Thymus (tissue), 11 donors: Measurements from ENCODE around the gene NNT. TPM values are rescaled to one million over a fixed set of nuclear protein-coding genes. Genes with fewer than 3 reads are reported as not detected.

Source experiments
- DNase-seq, 9 donors: peaks; one replicate each; pipeline ENCODE4 v3.0.0-alpha.2; 2013; ENCODE audit warnings: low spot score in 9 of 9, low read depth in 6 of 9, missing footprints in 1 of 9
- H3K27ac ChIP-seq, 2 donors: one replicate each; pipeline ENCODE4 v1.5.1; 2013; ENCODE audit warnings: control low read depth in 1 of 2, low read depth in 1 of 2, low read length in 1 of 2, mild to moderate bottlenecking in 1 of 2, moderate library complexity in 1 of 2
- H3K27me3 ChIP-seq, 2 donors: one replicate each; pipeline ENCODE4 v1.5.1; 2013; ENCODE audit warnings: low read length in 1 of 2; ENCODE audit not compliant: control insufficient read depth in 2 of 2, insufficient read depth in 1 of 2
- H3K36me3 ChIP-seq, 2 donors: one replicate each; pipeline ENCODE4 v1.5.1; 2013; ENCODE audit warnings: low read length in 1 of 2, mild to moderate bottlenecking in 1 of 2, moderate library complexity in 1 of 2; ENCODE audit not compliant: control insufficient read depth in 2 of 2, insufficient read depth in 2 of 2
- H3K4me1 ChIP-seq, 2 donors: one replicate each; pipeline ENCODE4 v1.5.1; 2013; ENCODE audit warnings: low read length in 2 of 2; ENCODE audit not compliant: control insufficient read depth in 2 of 2, insufficient read depth in 2 of 2
- H3K4me3 ChIP-seq, 2 donors: one replicate each; pipeline ENCODE4 v1.5.1; 2013; ENCODE audit warnings: low read length in 2 of 2, control low read depth in 1 of 2, mild to moderate bottlenecking in 1 of 2
- H3K9me3 ChIP-seq, 2 donors: one replicate each; pipeline ENCODE4 v1.5.1; 2013; ENCODE audit warnings: low read length in 1 of 2, mild to moderate bottlenecking in 1 of 2; ENCODE audit not compliant: control insufficient read depth in 2 of 2, insufficient read depth in 1 of 2
- WGBS: extraction: QIAGEN DNeasy Blood & Tissue Kit; methylation state at CpG from one replicate; pipeline ENCODE4 v1.1.7; 2013; 5-methylcytosine and 5-hydroxymethylcytosine counted together
- polyA plus RNA-seq: library from polyadenylated mRNA; stranded (reverse); fragments of 200-250 nt; gene quantifications from one replicate; pipeline ENCODE4 v1.2.3, GENCODE V29; 2013
- total RNA-seq: library from RNA; stranded (reverse); fragments of 120-200 nt; gene quantifications from one replicate; pipeline ENCODE4 v1.2.4, GENCODE V29; 2013
- donor health status: healthy.

Gene NNT
- total and polyA plus RNA-seq, 2 donors = 30.8 to 49.2 TPM

DNA sequence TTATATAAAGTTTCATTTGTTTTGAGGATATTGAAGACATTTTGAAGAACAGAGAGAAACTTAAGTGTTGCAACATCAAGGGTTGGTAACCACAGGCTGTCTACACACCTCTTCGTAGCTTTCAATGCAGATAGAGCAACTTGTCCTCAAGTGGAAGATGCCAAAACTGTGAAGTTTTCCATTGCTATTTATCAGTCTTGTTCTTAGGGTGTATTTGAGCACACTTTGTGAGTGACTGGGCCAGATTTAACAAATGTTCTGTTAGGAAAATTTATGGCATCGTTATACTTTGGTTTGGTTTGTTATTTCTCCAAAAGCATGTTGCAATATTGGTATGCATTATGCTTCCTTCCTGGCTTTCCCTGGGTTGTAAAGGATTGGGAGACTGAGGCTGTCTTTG, 31.6 kb downstream of the NNT start:
- H3K27ac ChIP-seq = no peak overlapping the region
- peaks cover 13 to 27% of the 10 kb centered on the region in 2 donors for H3K36me3 ChIP-seq
- H3K9me3 ChIP-seq = no peaks in the 10 kb centered on the region
- H3K4me3 ChIP-seq = no peak overlapping the region
- H3K4me1 ChIP-seq = no peaks in the 10 kb centered on the region
- H3K27me3 ChIP-seq = no peaks in the 10 kb centered on the region
- no peak for DNase-seq
- WGBS = 91% methylated on average over 2 of the region's 2 CpGs

DNA sequence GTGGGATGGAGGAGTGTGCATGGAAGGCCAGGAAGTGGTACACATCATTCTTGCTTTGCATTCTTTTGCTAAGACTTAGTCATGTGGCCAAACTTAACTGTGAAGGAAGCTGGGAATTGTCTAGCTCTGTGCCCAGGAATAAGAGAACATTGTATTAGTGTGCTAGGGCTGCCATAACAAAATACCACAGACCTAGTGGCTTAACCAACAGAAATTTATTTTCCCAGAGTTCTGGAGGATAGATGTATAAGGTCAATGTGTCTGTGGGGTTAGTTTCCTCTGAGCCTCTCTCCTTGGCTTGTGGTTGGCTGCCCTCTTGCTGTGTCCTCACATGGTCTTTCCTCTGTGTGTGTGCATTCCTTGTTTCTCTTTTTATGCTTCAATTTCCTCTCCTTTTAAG, 32.4 kb downstream of the NNT start:
- Histone ChIP-seq H3K9me3 (no peaks in the 10 kb centered on the region), H3K36me3 (peaks cover 13 to 27% of the 10 kb centered on the region in 2 donors), H3K4me3 (no peak overlapping the region), H3K27ac (no peak overlapping the region), H3K27me3 (no peaks in the 10 kb centered on the region), H3K4me1 (no peaks in the 10 kb centered on the region)
- DNase-seq = no peak

DNA sequence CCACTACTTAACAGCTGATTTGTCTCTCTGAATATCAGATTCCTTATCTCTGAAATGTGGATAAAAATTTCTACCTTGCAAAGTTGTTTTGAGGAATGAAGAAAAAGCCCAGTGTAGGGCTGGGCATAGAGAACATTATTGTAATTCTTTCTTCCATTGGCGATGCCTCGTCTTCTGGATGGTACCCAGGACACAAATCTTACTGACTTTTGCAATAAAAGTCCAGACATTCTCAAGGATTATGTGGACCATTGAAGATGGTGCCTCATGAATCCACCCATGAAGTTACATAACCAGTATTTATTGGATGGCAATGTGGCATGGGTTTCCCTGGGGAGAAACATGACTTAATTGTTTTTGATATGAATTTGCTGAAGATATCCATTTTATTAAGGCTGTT, 33.1 kb downstream of the NNT start:
- DNase-seq = no peak
- Histone ChIP-seq H3K9me3 (no peaks in the 10 kb centered on the region), H3K27me3 (no peaks in the 10 kb centered on the region), H3K4me3 (no peak overlapping the region), H3K4me1 (no peaks in the 10 kb centered on the region), H3K36me3 (peaks cover 13 to 24% of the 10 kb centered on the region in 2 donors), H3K27ac (no peak overlapping the region)
- 100% methylated on average over 2 of the region's 2 CpGs for WGBS

DNA sequence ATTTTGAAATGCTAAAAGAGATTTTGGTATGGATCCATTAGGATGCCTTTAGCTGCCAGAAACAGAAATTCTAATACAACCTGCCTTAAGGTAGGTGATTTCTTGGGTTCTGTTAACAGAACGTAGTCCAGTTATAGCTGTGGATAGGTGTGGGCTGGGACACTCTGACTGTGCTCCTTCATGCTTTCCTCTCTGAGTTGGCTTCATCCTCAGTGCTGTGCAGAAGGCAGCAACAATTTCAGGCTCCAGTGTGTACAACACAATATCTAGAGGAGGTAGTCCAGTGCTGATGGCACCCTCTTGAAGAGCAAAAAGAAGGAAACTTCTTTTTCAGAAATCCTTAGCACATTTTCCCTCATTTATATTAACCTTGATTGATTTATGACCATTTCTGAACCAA, 34.4 kb downstream of the NNT start:
- 95% methylated on average over 1 of the region's 1 CpG for WGBS
- Histone ChIP-seq H3K27ac (no peak overlapping the region), H3K36me3 (peaks cover 12 to 21% of the 10 kb centered on the region in 2 donors), H3K4me3 (no peak overlapping the region), H3K27me3 (no peaks in the 10 kb centered on the region), H3K4me1 (no peaks in the 10 kb centered on the region), H3K9me3 (no peaks in the 10 kb centered on the region)
- no peak for DNase-seq

DNA sequence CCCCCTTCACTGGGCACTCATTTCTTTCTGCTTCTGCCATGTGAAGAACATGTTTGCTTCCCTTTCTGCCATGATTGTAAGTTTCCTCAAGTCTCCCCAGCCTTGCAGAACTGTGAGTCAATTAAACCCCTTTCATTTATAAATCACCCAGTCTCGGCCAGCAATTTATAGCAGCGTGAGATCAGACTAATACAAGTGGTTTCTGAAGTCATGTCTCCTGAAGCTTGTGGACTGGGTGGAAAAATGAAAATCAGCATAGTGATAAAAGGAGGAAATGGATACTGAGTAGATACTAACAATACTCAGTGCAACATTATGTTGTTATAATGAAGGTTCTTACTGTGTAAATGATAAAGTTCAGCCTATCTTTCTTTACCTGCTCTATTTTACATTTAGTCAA, 35.1 kb downstream of the NNT start:
- Histone ChIP-seq H3K9me3 (no peaks in the 10 kb centered on the region), H3K4me1 (no peaks in the 10 kb centered on the region), H3K4me3 (no peak overlapping the region), H3K27ac (no peak overlapping the region), H3K36me3 (peaks cover 10 to 17% of the 10 kb centered on the region in 2 donors), H3K27me3 (no peaks in the 10 kb centered on the region)
- no peak for DNase-seq
- 94% methylated on average over 2 of the region's 2 CpGs for WGBS

DNA sequence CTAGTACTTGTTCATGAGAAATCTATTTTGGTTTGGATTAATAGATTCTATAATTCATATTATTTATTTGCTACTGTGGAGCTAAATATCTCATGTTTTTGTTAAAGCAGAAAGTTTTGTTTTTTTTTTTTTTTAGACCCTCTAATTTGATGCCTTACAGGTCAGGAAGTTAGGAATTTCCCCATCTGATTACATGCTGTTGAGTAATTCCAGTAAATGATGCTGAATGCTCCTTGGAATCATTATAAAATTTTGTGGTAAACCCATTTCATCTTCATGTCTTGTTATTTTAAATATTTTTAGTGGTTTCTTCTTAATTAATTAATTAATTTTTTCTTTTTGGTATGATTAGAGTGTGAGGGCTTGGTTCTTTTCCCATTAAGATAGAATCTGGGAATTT, 35.6 kb downstream of the NNT start:
- H3K9me3 ChIP-seq = no peaks in the 10 kb centered on the region
- DNase-seq = no peak
- no peaks in the 10 kb centered on the region for H3K27me3 ChIP-seq
- H3K4me3 ChIP-seq = no peak overlapping the region
- H3K27ac ChIP-seq = no peak overlapping the region
- H3K36me3 ChIP-seq = peaks cover 10 to 17% of the 10 kb centered on the region in 2 donors
- no peaks in the 10 kb centered on the region for H3K4me1 ChIP-seq

DNA sequence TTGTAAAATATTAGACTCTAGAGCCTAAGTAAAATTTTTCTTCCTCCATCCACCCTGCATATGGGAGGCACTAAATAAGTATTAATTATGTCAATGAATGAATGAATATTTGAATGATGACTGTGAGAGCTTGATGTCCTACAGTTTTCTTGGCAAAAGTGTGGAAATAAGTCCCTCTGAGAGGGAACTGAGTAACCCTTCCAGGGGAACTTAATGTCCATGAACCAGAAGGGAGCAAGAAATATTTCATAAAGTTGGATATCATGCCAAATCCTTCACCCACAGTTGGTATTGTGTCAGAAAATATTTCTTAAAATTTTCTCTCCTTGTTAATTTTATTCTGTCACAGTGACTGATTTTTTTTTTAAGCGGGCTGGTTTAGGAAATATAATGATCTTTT, 36.6 kb downstream of the NNT start:
- no peak overlapping the region for H3K27ac ChIP-seq
- 100% methylated on average over 1 of the region's 1 CpG for WGBS
- peaks cover 12 to 19% of the 10 kb centered on the region in 2 donors for H3K36me3 ChIP-seq
- no peaks in the 10 kb centered on the region for H3K4me1 ChIP-seq
- DNase-seq = no peak
- H3K9me3 ChIP-seq = no peaks in the 10 kb centered on the region
- H3K4me3 ChIP-seq = no peak overlapping the region
- H3K27me3 ChIP-seq = no peaks in the 10 kb centered on the region

DNA sequence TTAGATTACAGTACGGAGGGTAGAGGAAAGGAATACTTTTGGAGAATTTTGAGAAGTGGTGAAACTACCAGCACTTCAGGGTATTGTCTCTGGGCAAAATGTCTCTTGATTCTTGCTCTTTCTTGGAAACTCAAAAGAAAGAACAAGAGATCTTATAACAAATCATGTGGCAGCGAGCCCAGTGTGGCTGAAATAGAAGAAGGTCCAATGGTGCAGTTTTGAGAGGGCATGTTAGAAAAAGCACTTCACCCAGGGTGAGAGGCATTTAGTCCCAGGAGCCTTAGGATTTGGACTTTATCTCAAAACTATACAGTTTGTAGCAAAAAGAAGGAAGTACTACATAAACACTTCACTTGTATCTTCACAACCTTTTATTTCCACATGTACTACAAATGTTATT, 39.4 kb downstream of the NNT start:
- Histone ChIP-seq H3K36me3 (peaks cover 6 to 22% of the 10 kb centered on the region in 2 donors), H3K9me3 (no peaks in the 10 kb centered on the region), H3K4me3 (no peak overlapping the region), H3K27me3 (no peaks in the 10 kb centered on the region), H3K4me1 (no peaks in the 10 kb centered on the region), H3K27ac (no peak overlapping the region)
- no peak for DNase-seq
- 96% methylated on average over 2 of the region's 2 CpGs for WGBS

DNA sequence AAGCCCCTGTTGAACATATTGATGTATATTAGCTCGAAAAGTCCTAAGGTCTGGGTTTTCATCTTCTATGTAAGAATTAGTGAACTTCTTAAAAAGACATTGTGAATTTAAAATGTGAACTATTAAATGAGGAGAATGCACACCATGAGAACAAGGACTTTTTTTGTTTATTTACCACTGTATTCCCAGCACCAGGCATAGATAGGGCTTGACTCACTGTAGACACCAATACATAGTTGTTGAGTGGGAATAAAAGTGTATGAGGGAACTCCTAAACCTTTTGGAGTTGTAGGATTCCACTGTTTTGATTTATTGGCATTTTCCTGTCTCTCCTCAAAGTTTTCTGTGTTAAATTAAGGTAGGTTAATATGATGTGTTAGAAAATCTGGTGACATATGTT, 40.3 kb downstream of the NNT start:
- 98% methylated on average over 1 of the region's 1 CpG for WGBS
- Histone ChIP-seq H3K27ac (no peak overlapping the region), H3K9me3 (no peaks in the 10 kb centered on the region), H3K27me3 (no peaks in the 10 kb centered on the region), H3K36me3 (peaks cover 6 to 24% of the 10 kb centered on the region in 2 donors), H3K4me1 (no peaks in the 10 kb centered on the region), H3K4me3 (no peak overlapping the region)
- no peak for DNase-seq

DNA sequence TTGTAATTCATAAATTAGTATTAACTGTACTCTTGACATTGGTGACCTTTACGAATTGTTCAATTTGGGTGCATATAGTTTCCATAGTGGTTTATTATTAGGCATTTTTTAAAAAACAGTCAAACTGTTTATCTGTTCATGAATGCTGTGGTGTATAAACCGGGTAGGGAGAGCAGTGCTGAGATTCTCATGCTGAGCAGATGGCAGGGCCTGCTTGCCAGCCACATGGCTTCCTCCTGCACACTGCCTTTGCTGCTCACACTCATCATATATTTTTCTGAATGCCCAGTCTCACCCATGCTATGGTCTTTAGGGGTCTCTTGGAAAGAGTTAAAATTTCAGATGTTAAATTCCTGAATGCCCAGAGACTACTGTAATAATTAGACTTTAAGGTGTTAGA, 40.8 kb downstream of the NNT start:
- Histone ChIP-seq H3K27ac (no peak overlapping the region), H3K4me1 (no peaks in the 10 kb centered on the region), H3K36me3 (peaks cover 6 to 27% of the 10 kb centered on the region in 2 donors), H3K27me3 (no peaks in the 10 kb centered on the region), H3K9me3 (no peaks in the 10 kb centered on the region), H3K4me3 (no peak overlapping the region)
- no peak for DNase-seq
- 98% methylated on average over 2 of the region's 2 CpGs for WGBS
